Kidney (tissue), 14 donors: ENCODE data around the gene ACKR2. TPM values are rescaled to one million over a fixed set of nuclear protein-coding genes. Genes with fewer than 3 reads are reported as not detected.

Source experiments
- DNase-seq, 5 donors: peaks; one replicate each; pipeline ENCODE4 v3.0.0-alpha.2; 2013 to 2020
- FAIRE-seq: peaks from 2 replicates; lab custom pipeline; 2012; peaks lifted over from hg19 to GRCh38; lab: Jason Lieb, UNC
- H3K27ac ChIP-seq, 2 donors: one replicate each; pipeline ENCODE4 v1.7.0; 2013; ENCODE audit warnings: low read depth in 2 of 2, low read length in 2 of 2, inconsistent platforms in 1 of 2
- H3K27me3 ChIP-seq: one replicate; pipeline ENCODE4 v1.7.1; 2013; ENCODE audit warnings: low read length, inconsistent platforms; ENCODE audit not compliant: control insufficient read depth, insufficient read depth
- H3K36me3 ChIP-seq, 3 donors: one replicate each; pipeline versions ENCODE4 v1.7.0 to v1.7.1; 2013; ENCODE audit warnings: low read length in 3 of 3, control low read depth in 1 of 3, inconsistent platforms in 1 of 3; ENCODE audit not compliant: insufficient read depth in 3 of 3, control insufficient read depth in 2 of 3
- H3K4me1 ChIP-seq, 3 donors: one replicate each; pipeline versions ENCODE4 v1.7.0 to v1.7.1; 2013; ENCODE audit warnings: low read length in 3 of 3, inconsistent platforms in 1 of 3, low read depth in 1 of 3; ENCODE audit not compliant: control insufficient read depth in 2 of 3, insufficient read depth in 2 of 3
- H3K4me3 ChIP-seq, 3 donors: one replicate each; pipeline versions ENCODE4 v1.7.0 to v1.8.1; 2013; ENCODE audit warnings: low read length in 3 of 3, control low read depth in 1 of 3, inconsistent platforms in 1 of 3
- H3K9ac ChIP-seq, 3 donors: one replicate each; pipeline versions ENCODE4 v1.7.0 to v1.7.1; 2013; ENCODE audit warnings: low read length in 3 of 3, control low read depth in 1 of 3, inconsistent platforms in 1 of 3
- H3K9me3 ChIP-seq, 3 donors: one replicate each; pipeline versions ENCODE4 v1.7.0 to v1.7.1; 2013; ENCODE audit warnings: low read length in 3 of 3, control low read depth in 1 of 3, inconsistent platforms in 1 of 3; ENCODE audit not compliant: control insufficient read depth in 2 of 3, insufficient read depth in 1 of 3
- intact Hi-C: fragments of 100-400 bp; cut with DNase I; formaldehyde crosslinking; loops from one replicate; pipeline ENCODE4 v1.11.1; 2022
- polyA plus RNA-seq: library from polyadenylated mRNA; stranded (reverse); fragments of 350-450 nt; fragmentation: Illumina TruSeq; extraction: RNeasy Lipid Tissue Mini Kit (QIAGEN cat#74804); gene quantifications from one replicate; pipeline ENCODE4 v1.2.3, GENCODE V29; 2014; ENCODE audit warnings: low read depth, low replicate concordance; ENCODE audit not compliant: insufficient read depth
- total RNA-seq: library from RNA; stranded (reverse); fragmentation: NEBNext Ultra II Directional; extraction: Animal tissue kit (Norgen Biotek cat#: 25700); gene quantifications from one replicate; pipeline ENCODE4 v1.2.1, GENCODE V29; 2021
- TF ChIP-seq, protein P1 (sequence below): IDR thresholded peaks from 3 replicates; pipeline ENCODE4 v1.5.1; 2012; ENCODE audit warnings: mild to moderate bottlenecking, moderate library complexity, borderline replicate concordance; ENCODE audit not compliant: insufficient read depth; ENCODE audit errors: extremely low read depth
- donor health status: control.
- donor health status: control.
- donor health status: control.
- donor health status: control.
- donor health status: control.
- donor health status: DM: yes; HTN: yes; CAD: no.
- donor health status: Normal renal cell carcinoma (clear cell type).

ACKR2 gene
- total and polyA plus RNA-seq, 2 donors from 2014 or later, result 0.86 to 8.9 TPM

- no peak overlapping the region for H3K4me3 ChIP-seq
- FAIRE-seq, result no peak
Measured at GRCh38 chr3:42844412-42844713, 35.1 kb downstream of the ACKR2 start.

GRCh38 chr3:42844815-42845214 lies 35.6 kb downstream of the ACKR2 start:
- no peak overlapping the region for H3K27ac ChIP-seq
- TF ChIP-seq, protein P1, sequence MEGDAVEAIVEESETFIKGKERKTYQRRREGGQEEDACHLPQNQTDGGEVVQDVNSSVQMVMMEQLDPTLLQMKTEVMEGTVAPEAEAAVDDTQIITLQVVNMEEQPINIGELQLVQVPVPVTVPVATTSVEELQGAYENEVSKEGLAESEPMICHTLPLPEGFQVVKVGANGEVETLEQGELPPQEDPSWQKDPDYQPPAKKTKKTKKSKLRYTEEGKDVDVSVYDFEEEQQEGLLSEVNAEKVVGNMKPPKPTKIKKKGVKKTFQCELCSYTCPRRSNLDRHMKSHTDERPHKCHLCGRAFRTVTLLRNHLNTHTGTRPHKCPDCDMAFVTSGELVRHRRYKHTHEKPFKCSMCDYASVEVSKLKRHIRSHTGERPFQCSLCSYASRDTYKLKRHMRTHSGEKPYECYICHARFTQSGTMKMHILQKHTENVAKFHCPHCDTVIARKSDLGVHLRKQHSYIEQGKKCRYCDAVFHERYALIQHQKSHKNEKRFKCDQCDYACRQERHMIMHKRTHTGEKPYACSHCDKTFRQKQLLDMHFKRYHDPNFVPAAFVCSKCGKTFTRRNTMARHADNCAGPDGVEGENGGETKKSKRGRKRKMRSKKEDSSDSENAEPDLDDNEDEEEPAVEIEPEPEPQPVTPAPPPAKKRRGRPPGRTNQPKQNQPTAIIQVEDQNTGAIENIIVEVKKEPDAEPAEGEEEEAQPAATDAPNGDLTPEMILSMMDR, result no peak
- no peaks in the 10 kb centered on the region for H3K27me3 ChIP-seq
- no peak overlapping the region for H3K4me3 ChIP-seq
- H3K36me3 ChIP-seq, result no peaks in the 10 kb centered on the region
- DNase-seq (peak in 1 of 5 donors; percentile 21), FAIRE-seq (no peak)
- peaks cover 0 to 18% (median 12%) of the 10 kb centered on the region in 3 donors for H3K4me1 ChIP-seq
- H3K9me3 ChIP-seq, result no peaks in the 10 kb centered on the region
- intact Hi-C loops, result no loop called here
- no peak overlapping the region for H3K9ac ChIP-seq

More at GRCh38 chr3:42844412-42844713, 35.1 kb downstream of the ACKR2 start:
- Histone ChIP-seq H3K9ac (no peak overlapping the region), H3K9me3 (no peaks in the 10 kb centered on the region), H3K4me1 (peaks cover 0 to 18% (median 12%) of the 10 kb centered on the region in 3 donors), H3K27me3 (no peaks in the 10 kb centered on the region), H3K27ac (peak overlapping the region in 1 of 2 donors; percentile 48), H3K36me3 (no peaks in the 10 kb centered on the region)
- DNase-seq, result peak in 1 of 5 donors; percentile 28
- intact Hi-C loops, result no loop called here
- TF ChIP-seq, protein P1, result no peak

- H3K4me3 ChIP-seq, result no peak overlapping the region
- TF ChIP-seq, protein P1, result no peak
- H3K9me3 ChIP-seq, result no peaks in the 10 kb centered on the region
- peak overlapping the region; percentile 49 to 61 for H3K27ac ChIP-seq
- DNase-seq (peak in 2 of 5 donors; percentile 26 to 42), FAIRE-seq (no peak)
- intact Hi-C loops, result no loop called here
- H3K27me3 ChIP-seq, result no peaks in the 10 kb centered on the region
- H3K4me1 ChIP-seq, result peaks cover 0 to 18% (median 12%) of the 10 kb centered on the region in 3 donors
- H3K9ac ChIP-seq, result no peak overlapping the region
- H3K36me3 ChIP-seq, result no peaks in the 10 kb centered on the region
Measured at GRCh38 chr3:42846685-42847522, 37.7 kb downstream of the ACKR2 start.
